SK-N-MC (cell line): ENCODE data around the gene YBX1.

ENCODE experiments used
- EZH2 ChIP-seq: fragments of 200-600 bp; sonication (generic); IDR thresholded peaks from one replicate; pipeline ENCODE4 v1.6.1; 2017; ENCODE audit warnings: antibody characterized with exemption
- FOXP2 ChIP-seq: optimal IDR thresholded peaks from 2 replicates; pipeline ENCODE3; 2011; ENCODE audit warnings: mild to moderate bottlenecking, moderate library complexity; ENCODE audit not compliant: insufficient read depth; ENCODE audit errors: extremely low read length, control extremely low read depth
- POLR2AphosphoS5 ChIP-seq: IDR thresholded peaks from 2 replicates; pipeline ENCODE4 v1.6.1; 2012; ENCODE audit warnings: mild to moderate bottlenecking, low read depth, low read length, borderline replicate concordance

DNA sequence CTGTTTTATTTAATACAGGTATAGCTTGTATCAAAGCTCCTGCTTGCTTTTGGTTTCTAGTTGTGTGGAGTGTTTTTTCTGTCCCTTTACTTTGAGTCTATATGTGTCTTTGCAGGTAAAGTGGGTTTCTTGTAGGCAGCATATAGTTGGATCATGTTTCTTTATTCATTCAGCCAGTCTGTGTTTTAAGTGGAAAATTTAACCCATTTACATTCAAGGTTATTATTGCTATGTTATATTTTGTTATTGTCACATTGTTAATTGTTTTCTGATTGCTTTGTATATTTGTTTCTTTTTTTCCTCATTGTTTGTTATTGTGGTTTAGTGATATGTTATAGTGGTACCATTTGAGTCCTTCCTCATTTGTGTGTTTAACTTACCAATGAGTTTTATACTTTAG, 31.1 kb downstream of the YBX1 start:
- TF ChIP-seq POLR2AphosphoS5 (no peak), EZH2 (no peak), FOXP2 (no peak)
